ENCODE measurements around the gene TREML4.

TREML4 gene

GRCh38 chr6:41252401-41253169, 24.4 kb downstream of the TREML4 start:
- DNase-seq (ENCODE audit: low read depth): no peak
- H3K4me3 ChIP-seq (ENCODE audit: low read depth, low read length): no peak overlapping the region
- no peak for TF ChIP-seq CTCF (IDR thresholded peaks at IDR 0.05; ENCODE audit: low read depth, low read length, missing control alignments)

GRCh38 chr6:41255110-41255509, 27.0 kb downstream of the TREML4 start:
- DNase-seq (ENCODE audit: low read depth): no peak
- TF ChIP-seq CTCF (IDR thresholded peaks at IDR 0.05; ENCODE audit: low read depth, low read length, missing control alignments): no peak
- H3K4me3 ChIP-seq (ENCODE audit: low read depth, low read length): no peak overlapping the region

- no peak overlapping the region for H3K4me3 ChIP-seq (ENCODE audit: low read depth, low read length)
- DNase-seq (ENCODE audit: low read depth): no peak
- no peak for TF ChIP-seq CTCF (IDR thresholded peaks at IDR 0.05; ENCODE audit: low read depth, low read length, missing control alignments)
Measured at GRCh38 chr6:41255638-41256246, 27.6 kb downstream of the TREML4 start.

GRCh38 chr6:41256383-41256782, 28.2 kb downstream of the TREML4 start:
- H3K4me3 ChIP-seq (ENCODE audit: low read depth, low read length): no peak overlapping the region
- peak; percentile 50 for DNase-seq (ENCODE audit: low read depth)
- TF ChIP-seq CTCF (IDR thresholded peaks at IDR 0.05; ENCODE audit: low read depth, low read length, missing control alignments): no peak

- no peak for DNase-seq (ENCODE audit: low read depth)
- no peak for TF ChIP-seq CTCF (IDR thresholded peaks at IDR 0.05; ENCODE audit: low read depth, low read length, missing control alignments)
- H3K4me3 ChIP-seq (ENCODE audit: low read depth, low read length): no peak overlapping the region
Measured at GRCh38 chr6:41257369-41258195, 29.4 kb downstream of the TREML4 start.

GRCh38 chr6:41258196-41258493, 30.0 kb downstream of the TREML4 start:
- no peak for TF ChIP-seq CTCF (IDR thresholded peaks at IDR 0.05; ENCODE audit: low read depth, low read length, missing control alignments)
- DNase-seq (ENCODE audit: low read depth): no peak
- H3K4me3 ChIP-seq (ENCODE audit: low read depth, low read length): no peak overlapping the region
